ENCODE measurements around the gene KLHDC4. TPM values are rescaled to one million over a fixed set of nuclear protein-coding genes. Genes with fewer than 3 reads are reported as not detected.

Gene KLHDC4
- total and polyA plus RNA-seq, 7 donors = 9.2 to 19.7 (median 14.7) TPM

DNA sequence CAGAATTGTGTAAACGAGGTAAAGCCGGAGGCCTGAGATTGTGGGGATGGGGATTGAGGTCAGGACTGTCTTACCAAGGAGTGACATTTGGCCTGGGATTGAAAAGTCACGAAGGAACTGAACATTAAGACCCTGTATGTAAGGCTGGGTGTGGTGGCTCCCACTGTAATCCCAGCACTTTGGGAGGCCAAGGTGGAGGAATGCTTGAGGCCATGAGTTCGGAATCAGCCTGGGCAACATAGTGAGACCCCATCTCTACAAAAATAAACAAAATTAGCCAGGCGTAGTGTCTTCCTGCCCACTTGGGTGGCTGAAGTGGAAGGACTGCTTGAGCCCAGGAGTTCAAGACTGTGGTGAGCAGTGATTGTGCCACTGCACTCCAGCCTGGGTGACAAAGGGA is 88.0 kb downstream of the KLHDC4 start:
- ATAC-seq = no peak
- TF ChIP-seq, protein P1, sequence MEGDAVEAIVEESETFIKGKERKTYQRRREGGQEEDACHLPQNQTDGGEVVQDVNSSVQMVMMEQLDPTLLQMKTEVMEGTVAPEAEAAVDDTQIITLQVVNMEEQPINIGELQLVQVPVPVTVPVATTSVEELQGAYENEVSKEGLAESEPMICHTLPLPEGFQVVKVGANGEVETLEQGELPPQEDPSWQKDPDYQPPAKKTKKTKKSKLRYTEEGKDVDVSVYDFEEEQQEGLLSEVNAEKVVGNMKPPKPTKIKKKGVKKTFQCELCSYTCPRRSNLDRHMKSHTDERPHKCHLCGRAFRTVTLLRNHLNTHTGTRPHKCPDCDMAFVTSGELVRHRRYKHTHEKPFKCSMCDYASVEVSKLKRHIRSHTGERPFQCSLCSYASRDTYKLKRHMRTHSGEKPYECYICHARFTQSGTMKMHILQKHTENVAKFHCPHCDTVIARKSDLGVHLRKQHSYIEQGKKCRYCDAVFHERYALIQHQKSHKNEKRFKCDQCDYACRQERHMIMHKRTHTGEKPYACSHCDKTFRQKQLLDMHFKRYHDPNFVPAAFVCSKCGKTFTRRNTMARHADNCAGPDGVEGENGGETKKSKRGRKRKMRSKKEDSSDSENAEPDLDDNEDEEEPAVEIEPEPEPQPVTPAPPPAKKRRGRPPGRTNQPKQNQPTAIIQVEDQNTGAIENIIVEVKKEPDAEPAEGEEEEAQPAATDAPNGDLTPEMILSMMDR (IDR thresholded peaks at IDR 0.05) = no peak
- peaks cover 0 to 48% (median 4%) of the 10 kb centered on the region in 3 donors for H3K27me3 ChIP-seq (ENCODE audit: insufficient read depth in 3 of 3, low read length in 2 of 3)

DNA sequence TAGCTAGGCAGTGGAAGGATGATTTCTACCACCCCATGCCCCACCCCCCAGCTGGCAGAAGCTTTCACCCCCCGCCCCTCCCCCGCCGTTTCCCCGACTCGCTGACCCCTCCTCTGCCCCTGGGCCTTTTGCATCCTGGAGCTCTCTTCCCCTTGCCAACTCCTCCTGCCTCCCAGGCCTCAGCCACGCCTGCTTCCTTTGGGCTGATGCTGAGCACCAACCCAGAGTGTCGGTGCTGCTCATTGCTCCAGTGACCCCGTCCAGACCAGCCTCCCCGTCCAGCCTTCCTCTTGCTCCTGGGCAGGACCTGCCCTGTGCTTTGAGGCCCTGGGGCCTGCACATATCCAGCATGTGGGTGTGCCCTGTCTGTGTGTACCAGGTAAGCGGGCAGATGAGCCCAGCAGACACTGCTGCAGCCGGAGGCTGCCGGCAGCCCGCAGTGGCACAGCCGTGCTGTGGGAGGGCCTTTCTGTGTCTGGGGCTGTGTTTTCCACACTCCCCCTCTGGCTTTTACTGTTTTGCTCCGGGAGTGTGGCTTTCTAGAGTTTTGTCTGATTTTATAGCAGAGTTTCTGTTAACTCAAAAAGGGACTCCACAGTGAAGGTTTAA is 90.6 kb downstream of the KLHDC4 start:
- H3K4me3 ChIP-seq = no peak overlapping the region
- intact Hi-C loops (cut with DNase I) = no loop called here
- ATAC-seq (no peak), DNase-seq (no peak)
- TF ChIP-seq, protein P1 (IDR thresholded peaks at IDR 0.05) = no peak
- H3K27ac ChIP-seq = no peak overlapping the region
- no peaks in the 10 kb centered on the region for H3K4me1 ChIP-seq
- no peaks in the 10 kb centered on the region for H3K36me3 ChIP-seq (ENCODE audit: insufficient read depth in 1 of 2, low read depth in 1 of 2)
- H3K27me3 ChIP-seq (ENCODE audit: insufficient read depth in 3 of 3, low read length in 2 of 3) = peaks cover 0 to 56% (median 5%) of the 10 kb centered on the region in 3 donors
- H3K9me3 ChIP-seq = no peaks in the 10 kb centered on the region
- WGBS, 3 donors = 17 to 25% (median 23%) methylated on average over 14 to 15 of the region's 15 CpGs

More for the DNA sequence above, 88.0 kb downstream of the KLHDC4 start:
- H3K4me1 ChIP-seq = no peaks in the 10 kb centered on the region
- DNase-seq = no peak
- intact Hi-C loops (cut with DNase I) = no loop called here
- no peak overlapping the region for H3K4me3 ChIP-seq
- no peak overlapping the region for H3K27ac ChIP-seq
- 86 to 90% (median 87%) methylated on average over 5 of the region's 5 CpGs for WGBS, 3 donors
- H3K36me3 ChIP-seq (ENCODE audit: insufficient read depth in 1 of 2, low read depth in 1 of 2) = no peaks in the 10 kb centered on the region
- H3K9me3 ChIP-seq = no peaks in the 10 kb centered on the region

DNA sequence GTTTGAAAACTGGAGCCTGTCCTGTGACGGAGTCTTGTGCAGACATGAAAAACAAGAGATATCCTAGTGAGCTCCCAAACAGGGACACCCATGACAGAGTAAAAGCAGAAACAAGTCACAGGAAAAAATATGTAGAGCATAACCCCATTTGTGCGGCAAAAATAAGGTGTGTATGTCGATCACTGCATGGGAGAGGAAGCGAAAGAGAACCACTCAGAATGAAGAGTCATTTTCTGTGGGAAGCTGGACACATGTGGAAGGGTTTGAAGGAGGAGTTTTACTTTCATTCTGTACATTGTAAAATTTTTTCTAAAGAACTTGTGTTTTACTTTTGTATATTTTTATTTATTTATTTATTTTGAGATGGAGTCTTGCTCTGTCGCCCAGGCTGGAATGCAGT is 91.4 kb downstream of the KLHDC4 start:
- DNase-seq (no peak), ATAC-seq (no peak)
- Histone ChIP-seq H3K4me3 (no peak overlapping the region), H3K27me3 (ENCODE audit: insufficient read depth in 3 of 3, low read length in 2 of 3) (peaks cover 0 to 51% (median 5%) of the 10 kb centered on the region in 3 donors), H3K36me3 (ENCODE audit: insufficient read depth in 1 of 2, low read depth in 1 of 2) (no peaks in the 10 kb centered on the region), H3K9me3 (no peaks in the 10 kb centered on the region), H3K27ac (no peak overlapping the region), H3K4me1 (no peaks in the 10 kb centered on the region)
- 80 to 86% (median 81%) methylated on average over 5 of the region's 5 CpGs for WGBS, 3 donors
- intact Hi-C loops (cut with DNase I) = no loop called here
- TF ChIP-seq, protein P1 (IDR thresholded peaks at IDR 0.05) = no peak

DNA sequence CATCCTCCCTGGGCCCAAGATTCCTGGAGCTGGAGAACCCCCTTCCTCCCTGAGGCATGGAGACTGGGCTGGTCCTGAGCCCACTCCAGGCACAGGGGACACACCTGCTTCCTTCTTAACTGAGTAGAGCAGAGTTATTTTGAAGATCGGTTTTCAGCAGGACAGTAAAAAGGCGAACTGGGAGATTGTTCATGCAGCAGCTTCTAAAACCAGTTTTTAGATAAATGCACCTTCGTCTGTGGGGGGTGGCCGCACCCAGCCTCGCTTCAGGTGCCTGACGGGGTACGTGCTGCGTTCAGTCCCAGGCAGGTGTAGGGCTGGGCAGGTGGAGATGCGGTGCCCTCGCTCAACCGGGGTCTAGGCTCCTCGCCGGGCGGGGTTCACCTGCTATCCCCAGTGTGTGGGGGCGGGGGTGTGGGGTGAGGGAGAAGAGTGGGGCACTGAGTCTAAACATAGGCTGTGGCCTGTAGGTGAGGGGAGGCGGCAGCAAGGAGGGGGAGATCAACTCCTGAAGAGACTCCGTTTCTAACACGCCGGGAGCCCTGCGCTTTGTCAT is 94.0 kb downstream of the KLHDC4 start:
- 82 to 87% (median 83%) methylated on average over 19 to 20 of the region's 20 CpGs for WGBS, 3 donors
- Histone ChIP-seq H3K4me1 (no peaks in the 10 kb centered on the region), H3K4me3 (no peak overlapping the region), H3K27ac (no peak overlapping the region), H3K9me3 (no peaks in the 10 kb centered on the region), H3K36me3 (ENCODE audit: insufficient read depth in 1 of 2, low read depth in 1 of 2) (no peaks in the 10 kb centered on the region), H3K27me3 (ENCODE audit: insufficient read depth in 3 of 3, low read length in 2 of 3) (peaks cover 0 to 43% (median 8%) of the 10 kb centered on the region in 3 donors)
- intact Hi-C loops (cut with DNase I) = no loop called here
- ATAC-seq (no peak), DNase-seq (no peak)
- TF ChIP-seq, protein P1 (IDR thresholded peaks at IDR 0.05) = no peak

All from psoas muscle (tissue), 8 donors.